ENCODE measurements around the gene PXT1.

DNA sequence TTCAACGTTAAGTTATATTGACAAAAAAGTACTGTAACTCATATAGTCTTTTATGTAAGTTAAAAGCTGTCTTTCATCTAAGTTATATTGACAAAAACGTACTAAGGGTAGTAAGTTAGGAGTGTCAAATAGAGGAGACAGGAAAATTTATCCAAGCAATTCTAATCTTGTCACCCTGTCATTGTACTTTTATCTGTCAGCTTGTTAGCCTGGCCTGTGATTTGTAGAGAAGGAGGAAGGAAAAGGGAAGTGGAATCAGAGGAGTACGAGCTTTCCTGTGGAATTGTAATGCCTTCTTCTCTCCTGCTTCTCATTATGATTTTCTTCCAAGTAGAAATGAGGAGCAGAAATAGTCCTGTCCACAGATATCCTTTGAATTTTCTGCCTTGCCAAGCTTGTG is 19.0 kb upstream of the PXT1 start:
- TF ChIP-seq CTCF (IDR thresholded peaks at IDR 0.05; ENCODE audit: poor library complexity, severe bottlenecking) (no peak), EP300 (conservative IDR thresholded peaks at IDR 0.05; ENCODE audit: poor library complexity, severe bottlenecking) (no peak), MXI1 (conservative IDR thresholded peaks at IDR 0.05; ENCODE audit: poor library complexity, severe bottlenecking) (no peak), EZH2 (IDR thresholded peaks at IDR 0.05; ENCODE audit: borderline replicate concordance, insufficient read depth, low read length, poor library complexity, severe bottlenecking) (no peak), REST (IDR thresholded peaks at IDR 0.05; ENCODE audit: borderline replicate concordance) (no peak)
